HS-5 (cell line): ENCODE data around the gene C5orf63.
"Not testable (repeated sequence)": the region's sequence is repeated elsewhere in the genome, so short reads cannot be mapped to it uniquely, and the experiment has no call there.

ENCODE experiments used
- DNase-seq: peaks from one replicate; pipeline ENCODE4 v3.0.0-alpha.2; 2012; ENCODE audit warnings: low read depth

C5orf63 gene

DNA sequence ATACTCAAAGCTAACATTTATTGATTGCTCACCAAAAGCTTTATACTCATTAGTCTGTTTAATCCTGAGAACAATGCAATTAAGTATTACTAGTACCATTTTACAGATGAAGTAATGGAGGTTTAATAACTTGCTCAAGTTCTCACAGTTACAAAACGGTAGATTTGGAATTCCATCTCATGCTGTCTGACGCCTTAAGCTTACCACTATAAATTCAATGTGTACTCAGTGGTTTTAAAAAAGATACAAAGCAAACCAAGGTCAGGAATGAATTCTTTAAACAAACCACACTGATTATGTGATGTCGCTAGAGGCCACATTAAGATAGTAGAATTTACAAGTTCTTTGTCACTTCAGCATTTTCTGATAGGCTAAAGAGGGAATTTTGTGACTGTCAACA, 1.2 kb upstream of the C5orf63 start:
- no peak for DNase-seq

- no peak for DNase-seq
Measured at GRCh38 chr5:127070243-127070642, 3.1 kb downstream of the C5orf63 start.

- no peak for DNase-seq
Measured at GRCh38 chr5:127068493-127069214, 4.6 kb downstream of the C5orf63 start.

- DNase-seq = no peak
Measured at GRCh38 chr5:127066721-127067120, 6.6 kb downstream of the C5orf63 start.

DNA sequence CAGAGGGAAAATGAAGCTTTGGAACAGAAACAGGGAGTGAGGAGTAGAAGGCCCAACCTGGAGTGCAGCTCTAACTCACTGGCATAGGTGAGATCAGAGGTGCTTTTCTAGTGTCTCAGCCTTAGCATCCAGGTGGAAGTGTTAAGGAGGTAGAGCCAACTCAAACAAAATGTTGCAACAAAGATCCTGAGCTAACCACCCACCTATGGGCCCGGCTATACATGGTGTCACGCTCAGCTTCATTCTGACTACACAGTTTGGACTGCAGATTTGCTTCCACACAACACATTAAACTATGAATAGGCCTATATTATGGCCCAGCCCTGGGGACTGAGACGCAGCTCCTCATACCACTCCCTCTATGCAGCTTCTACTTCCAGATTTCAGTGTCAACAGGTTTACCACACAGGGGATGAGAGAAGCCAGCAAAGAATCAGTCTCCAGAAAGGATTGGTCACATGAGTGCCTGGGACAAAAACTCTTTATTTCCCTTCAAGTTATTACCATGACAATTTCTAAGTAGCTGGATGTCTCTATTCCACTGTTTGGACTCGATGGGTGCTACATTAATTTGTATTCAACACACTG, 9.0 kb downstream of the C5orf63 start:
- DNase-seq = no peak

DNA sequence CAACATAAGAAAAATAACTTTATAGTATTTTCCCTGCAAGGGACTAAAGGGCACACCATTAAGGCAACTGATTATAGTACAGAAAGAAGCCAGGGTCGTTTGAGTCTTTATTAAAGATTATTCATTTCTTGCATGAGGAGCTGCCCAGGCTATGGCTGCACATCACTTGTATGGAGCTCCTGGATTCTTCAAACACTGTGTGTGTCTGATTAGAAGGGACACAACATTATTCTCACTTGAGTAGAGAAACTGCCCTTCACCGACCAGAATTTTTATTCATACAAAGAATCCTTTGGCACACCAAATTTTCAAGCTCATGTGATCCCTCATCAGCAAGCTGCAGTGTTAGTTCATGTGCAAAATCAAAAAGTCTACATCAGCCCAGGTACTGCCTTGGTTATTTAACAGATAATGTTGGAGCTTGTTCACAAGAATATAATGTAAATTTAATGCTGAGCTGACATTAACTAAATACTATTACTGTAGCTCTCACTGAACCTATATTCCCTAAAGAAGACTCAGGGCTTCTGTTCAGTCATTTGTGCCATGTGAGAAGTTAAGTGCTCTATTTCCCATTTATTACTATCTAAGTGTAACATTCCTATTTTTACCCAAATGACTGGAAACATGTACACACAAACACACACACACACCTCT, 9.9 kb downstream of the C5orf63 start:
- no peak for DNase-seq

GRCh38 chr5:127061956-127062355, 11.3 kb downstream of the C5orf63 start:
- no peak for DNase-seq

- DNase-seq = no peak
Measured at GRCh38 chr5:127061537-127061936, 11.8 kb downstream of the C5orf63 start.

- DNase-seq = no peak
Measured at GRCh38 chr5:127060470-127060985, 12.8 kb downstream of the C5orf63 start.

- no peak for DNase-seq
Measured at GRCh38 chr5:127056896-127057295, 16.4 kb downstream of the C5orf63 start.

- no peak for DNase-seq
Measured at GRCh38 chr5:127055880-127056653, 17.2 kb downstream of the C5orf63 start.

- not testable (repeated sequence) for DNase-seq
Measured at GRCh38 chr5:127053551-127053950, 19.8 kb downstream of the C5orf63 start.

DNA sequence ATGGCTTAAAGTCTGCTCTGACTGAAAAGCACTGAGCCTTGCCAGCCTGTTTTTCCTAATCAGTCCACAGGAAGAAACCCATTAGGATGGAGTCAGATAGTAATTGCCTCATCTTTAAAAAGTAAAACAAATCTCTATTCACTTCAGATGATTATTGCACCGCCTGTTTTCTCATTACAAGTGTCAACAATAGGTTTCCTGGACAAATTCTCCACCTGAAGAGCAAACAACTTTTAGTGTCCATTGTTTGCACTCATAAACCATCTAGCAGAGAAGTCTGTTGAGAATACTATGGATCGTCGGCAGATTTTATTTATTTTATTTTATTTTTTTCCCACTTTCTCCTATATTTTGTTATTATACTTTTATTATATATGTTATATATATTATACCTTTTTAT, 20.3 kb downstream of the C5orf63 start:
- DNase-seq = no peak

- no peak for DNase-seq
Measured at GRCh38 chr5:127051591-127051990, 21.7 kb downstream of the C5orf63 start.

DNA sequence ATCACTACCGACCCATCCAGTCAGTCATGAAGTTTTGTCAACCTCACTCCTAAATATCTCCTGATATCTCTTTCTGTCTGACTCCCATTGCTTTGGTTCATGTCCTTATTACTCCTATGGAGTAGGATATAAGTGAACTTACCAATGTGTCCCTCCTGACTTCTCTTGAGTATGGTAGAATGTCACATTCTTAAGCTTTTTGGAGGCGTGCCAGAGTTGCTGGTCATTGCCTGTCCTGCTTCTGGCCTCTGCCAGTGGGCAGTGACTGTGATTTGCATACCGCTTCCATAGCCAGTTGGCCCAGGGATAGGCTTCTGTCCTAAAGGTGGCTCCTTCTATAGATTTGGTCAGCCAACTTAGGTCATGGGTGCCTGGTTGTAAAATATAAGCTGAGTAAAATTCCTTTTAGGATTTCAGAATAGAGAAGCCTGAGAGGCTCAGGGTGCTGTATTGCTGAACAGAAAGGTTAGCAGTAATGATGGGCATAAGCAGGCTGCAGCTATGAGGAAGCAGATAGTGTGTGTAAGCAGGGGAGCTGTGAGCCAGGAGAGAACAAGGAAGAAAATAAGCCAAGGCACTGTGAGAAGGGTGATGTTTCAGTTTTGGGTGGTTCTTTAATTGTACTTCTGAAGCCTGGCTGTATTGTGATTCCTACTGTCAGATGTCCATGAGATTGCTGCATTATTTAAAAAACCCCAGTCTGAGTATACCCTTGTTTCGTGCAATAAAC, 26.8 kb downstream of the C5orf63 start:
- no peak for DNase-seq

- DNase-seq = no peak
Measured at GRCh38 chr5:127042593-127042992, 30.7 kb downstream of the C5orf63 start.

DNA sequence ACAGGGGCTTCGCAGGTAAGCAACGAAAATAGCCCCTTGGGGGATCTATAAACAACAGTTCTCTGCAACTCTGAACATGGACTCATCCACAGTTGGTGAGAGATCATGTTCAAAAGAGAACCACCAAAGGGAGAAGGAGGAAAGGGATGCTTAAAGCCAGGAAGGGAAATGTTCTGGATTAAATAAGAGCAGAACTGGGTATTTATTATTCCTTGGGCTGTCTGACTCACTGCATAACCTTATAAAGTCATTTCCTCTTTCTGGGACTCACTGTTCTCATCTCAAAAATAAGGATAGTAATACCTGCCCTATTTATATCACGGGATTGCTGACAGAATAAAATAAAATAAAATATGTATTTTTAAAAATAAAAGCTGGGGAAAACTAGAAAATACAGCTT, 31.7 kb downstream of the C5orf63 start:
- peak; percentile 10 for DNase-seq

- no peak for DNase-seq
Measured at GRCh38 chr5:127040796-127041520, 32.3 kb downstream of the C5orf63 start.

DNA sequence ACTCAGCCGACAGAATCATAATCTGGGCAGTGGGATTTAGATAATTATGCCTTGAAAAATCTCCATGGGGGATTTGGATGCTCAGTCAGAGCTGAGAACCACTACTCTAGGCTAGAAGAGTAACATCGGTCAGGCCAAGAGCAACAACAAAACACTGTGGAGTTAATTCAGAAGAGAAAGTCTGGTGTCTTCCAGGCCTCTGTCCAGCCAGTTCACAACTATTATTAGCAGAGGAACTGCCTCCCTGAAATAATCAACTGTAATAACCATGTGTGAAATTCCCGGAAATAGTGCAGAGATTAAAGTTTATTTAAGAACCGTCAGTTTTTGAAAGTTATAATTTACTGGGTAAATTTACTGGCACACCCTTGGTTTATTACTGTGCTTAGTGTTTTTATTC, 34.8 kb downstream of the C5orf63 start:
- DNase-seq = no peak

- no peak for DNase-seq
Measured at GRCh38 chr5:127031863-127032232, 41.5 kb downstream of the C5orf63 start.
